ENCODE data around the gene WDR64. TPM values are rescaled to one million over a fixed set of nuclear protein-coding genes. Genes with fewer than 3 reads are reported as not detected.

WDR64 gene
- total and polyA plus RNA-seq, 9 donors = 0.04 to 0.30 (median 0.14) TPM; not detected in 2

Other genes starting within 250 kb of the WDR64 start
- 53.8 TPM for gene FH, start 132.5 kb upstream of the WDR64 start, total RNA-seq
- 10 to 100 TPM; 60.5 to 72.1 (median 64.6) TPM for gene FH, start 132.5 kb upstream of the WDR64 start, polyA plus RNA-seq (ENCODE audit: insufficient read depth in 1 of 8, insufficient read length in 8 of 8, low replicate concordance in 1 of 8)
- 0.27 TPM for gene KMO, start 119.9 kb upstream of the WDR64 start, total RNA-seq
- gene KMO, start 119.9 kb upstream of the WDR64 start, polyA plus RNA-seq (ENCODE audit: insufficient read depth in 1 of 8, insufficient read length in 8 of 8, low replicate concordance in 1 of 8) = under 1 TPM; 0.11 to 0.53 (median 0.20) TPM
- 11.8 TPM for gene CHML, start 11.9 kb upstream of the WDR64 start, total RNA-seq
- gene CHML, start 11.9 kb upstream of the WDR64 start, polyA plus RNA-seq (ENCODE audit: insufficient read depth in 1 of 8, insufficient read length in 8 of 8, low replicate concordance in 1 of 8) = 10 to 100 TPM in 7 of 8 donors, 1 to 10 TPM in 1; 6.5 to 16.7 (median 11.7) TPM
- gene OPN3, start 11.9 kb upstream of the WDR64 start, total RNA-seq = 13.6 TPM
- gene OPN3, start 11.9 kb upstream of the WDR64 start, polyA plus RNA-seq (ENCODE audit: insufficient read depth in 1 of 8, insufficient read length in 8 of 8, low replicate concordance in 1 of 8) = 10 to 100 TPM; 14.0 to 27.9 (median 20.0) TPM
- 6.4 TPM for gene EXO1, start 195.9 kb downstream of the WDR64 start, total RNA-seq
- gene EXO1, start 195.9 kb downstream of the WDR64 start, polyA plus RNA-seq (ENCODE audit: insufficient read depth in 1 of 8, insufficient read length in 8 of 8, low replicate concordance in 1 of 8) = 1 to 10 TPM; 6.6 to 10.0 (median 7.9) TPM